PC-9 (cell line): ENCODE results near the gene ABLIM2. TPM values are rescaled to one million over a fixed set of nuclear protein-coding genes. Genes with fewer than 3 reads are reported as not detected.

Source experiments
- BruUV-seq: library from RNA; stranded (reverse); fragments of 400-500 nt; replicated peaks from 2 replicates; lab custom pipeline; 2021; lab: Mats Ljungman, UMichigan
- CTCF ChIA-PET: fragments of 300-600 bp; sonication (Branson Sonifier 250); formaldehyde crosslinking; loops from one replicate; lab custom pipeline; 2022; ENCODE audit warnings: antibody characterized with exemption; lab: Charles Lee
- POLR2A ChIA-PET: fragments of 300-600 bp; sonication (Branson Sonifier 250); formaldehyde crosslinking; loops from one replicate; lab custom pipeline; 2022; ENCODE audit warnings: antibody characterized with exemption; ENCODE audit not compliant: unreplicated experiment; lab: Charles Lee
- DNase-seq, 2 experiments: peaks; one replicate each; pipeline versions ENCODE4 v3.0.0 to v3.0.0-alpha.2; 2015 to 2022; ENCODE audit warnings: mixed read lengths in 1 of 2
- H2AFZ ChIP-seq: fragments of 200-600 bp; sonication (generic); 2 replicates; pipeline ENCODE4 v1.8.1; 2017; ENCODE audit warnings: antibody characterized with exemption
- H3F3A ChIP-seq: fragments of 200-600 bp; sonication (generic); 2 replicates; pipeline ENCODE4 v1.8.1; 2017; ENCODE audit warnings: antibody characterized with exemption, mild to moderate bottlenecking, low read depth; ENCODE audit not compliant: insufficient read depth
- H3K27ac ChIP-seq: fragments of 200-600 bp; sonication (generic); 2 replicates; pipeline ENCODE4 v1.6.1; 2016; ENCODE audit warnings: mixed run types
- H3K27me3 ChIP-seq: fragments of 200-600 bp; sonication (generic); 2 replicates; pipeline ENCODE4 v1.6.1; 2016; ENCODE audit warnings: low read depth, mixed run types; ENCODE audit not compliant: insufficient read depth
- H3K36me3 ChIP-seq: fragments of 200-600 bp; sonication (generic); 2 replicates; pipeline ENCODE4 v1.6.1; 2016; ENCODE audit warnings: low read depth, mixed run types
- H3K4me1 ChIP-seq: fragments of 200-600 bp; sonication (generic); replicated peaks from 2 replicates; pipeline ENCODE4 v1.6.1; 2016; ENCODE audit warnings: mixed run types; ENCODE audit not compliant: insufficient read depth
- H3K4me2 ChIP-seq: fragments of 200-600 bp; sonication (generic); 2 replicates; pipeline ENCODE4 v1.6.1; 2017; ENCODE audit warnings: mixed run types
- H3K4me3 ChIP-seq: fragments of 200-600 bp; sonication (generic); 2 replicates; pipeline ENCODE4 v1.6.1; 2016; ENCODE audit warnings: mixed run types
- H3K79me2 ChIP-seq: fragments of 200-600 bp; sonication (generic); 2 replicates; pipeline ENCODE4 v1.6.1; 2017; ENCODE audit warnings: low read depth, mixed run types
- H3K9me2 ChIP-seq: fragments of 200-600 bp; sonication (generic); 2 replicates; pipeline ENCODE4 v1.8.1; 2017; ENCODE audit warnings: mild to moderate bottlenecking; ENCODE audit not compliant: insufficient read depth
- H3K9me3 ChIP-seq: fragments of 200-600 bp; sonication (generic); 2 replicates; pipeline ENCODE4 v1.8.1; 2016; ENCODE audit warnings: low read depth; ENCODE audit not compliant: insufficient read depth
- H4K20me1 ChIP-seq: fragments of 200-600 bp; sonication (generic); 2 replicates; pipeline ENCODE4 v1.8.1; 2017; ENCODE audit not compliant: insufficient read depth
- EZH2 ChIP-seq: fragments of 200-600 bp; sonication (generic); IDR thresholded peaks from 2 replicates; pipeline ENCODE4 v1.8.0; 2017; ENCODE audit warnings: antibody characterized with exemption, low read depth
- intact Hi-C: fragments of 100-400 bp; cut with micrococcal nuclease; formaldehyde crosslinking; loops from one replicate; pipeline ENCODE4 v1.10.0; 2022; ENCODE audit not compliant: unreplicated experiment
- total RNA-seq: library from RNA; stranded (reverse); gene quantifications from 2 replicates; pipeline ENCODE4 v1.2.3, GENCODE V29; 2021
- TF ChIP-seq, protein P1 (sequence below): fragments of 200-600 bp; sonication (generic); conservative IDR thresholded peaks from 2 replicates; pipeline ENCODE4 v1.6.1; 2017; ENCODE audit warnings: mixed run types, antibody characterized with exemption, mild to moderate bottlenecking, moderate library complexity

Gene ABLIM2
- total RNA-seq, 1 experiment from 2014 or later, result 1.6 TPM

GRCh38 chr4:8191136-8191747, 32.6 kb upstream of the ABLIM2 start:
- intact Hi-C loops, result no loop called here
- peak overlapping the region; percentile 60 for H3K4me2 ChIP-seq
- no peaks in the 10 kb centered on the region; the same call in 1 of the 2 replicates for H3F3A ChIP-seq
- no peaks in the 10 kb centered on the region for H3K9me3 ChIP-seq
- peak; percentile 55 to 66 for DNase-seq
- peak overlapping the region; percentile 59 for H3K27ac ChIP-seq
- no peaks in the 10 kb centered on the region for H3K9me2 ChIP-seq
- no peaks in the 10 kb centered on the region for H4K20me1 ChIP-seq
- peak overlapping the region; percentile 72; the same call in 1 of the 2 replicates for H2AFZ ChIP-seq
- H3K36me3 ChIP-seq, result no peaks in the 10 kb centered on the region
- ChIA-PET POLR2A (interaction anchor here (0.7 kb wide), 1 partner anchor 197 kb away, joined by 4 read pairs; no protein-coding TSS in a partner anchor), CTCF (interaction anchor here (0.5 kb wide), 1 partner anchor 541 kb away, joined by 6 read pairs; no protein-coding TSS in a partner anchor)
- peaks cover 37% of the 10 kb centered on the region for H3K4me1 ChIP-seq
- H3K27me3 ChIP-seq, result no peaks in the 10 kb centered on the region
- no TSS peak for BruUV-seq
- no peak overlapping the region for H3K4me3 ChIP-seq
- no peaks in the 10 kb centered on the region for H3K79me2 ChIP-seq
- no peak for TF ChIP-seq EZH2
- TF ChIP-seq, protein P1, sequence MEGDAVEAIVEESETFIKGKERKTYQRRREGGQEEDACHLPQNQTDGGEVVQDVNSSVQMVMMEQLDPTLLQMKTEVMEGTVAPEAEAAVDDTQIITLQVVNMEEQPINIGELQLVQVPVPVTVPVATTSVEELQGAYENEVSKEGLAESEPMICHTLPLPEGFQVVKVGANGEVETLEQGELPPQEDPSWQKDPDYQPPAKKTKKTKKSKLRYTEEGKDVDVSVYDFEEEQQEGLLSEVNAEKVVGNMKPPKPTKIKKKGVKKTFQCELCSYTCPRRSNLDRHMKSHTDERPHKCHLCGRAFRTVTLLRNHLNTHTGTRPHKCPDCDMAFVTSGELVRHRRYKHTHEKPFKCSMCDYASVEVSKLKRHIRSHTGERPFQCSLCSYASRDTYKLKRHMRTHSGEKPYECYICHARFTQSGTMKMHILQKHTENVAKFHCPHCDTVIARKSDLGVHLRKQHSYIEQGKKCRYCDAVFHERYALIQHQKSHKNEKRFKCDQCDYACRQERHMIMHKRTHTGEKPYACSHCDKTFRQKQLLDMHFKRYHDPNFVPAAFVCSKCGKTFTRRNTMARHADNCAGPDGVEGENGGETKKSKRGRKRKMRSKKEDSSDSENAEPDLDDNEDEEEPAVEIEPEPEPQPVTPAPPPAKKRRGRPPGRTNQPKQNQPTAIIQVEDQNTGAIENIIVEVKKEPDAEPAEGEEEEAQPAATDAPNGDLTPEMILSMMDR, result no peak

- no peak for DNase-seq
- BruUV-seq, result no TSS peak
- H3K9me3 ChIP-seq, result no peaks in the 10 kb centered on the region
- CTCF ChIA-PET, result no interaction called here
- no peaks in the 10 kb centered on the region for H3K36me3 ChIP-seq
- POLR2A ChIA-PET, result no interaction called here
- TF ChIP-seq EZH2, result no peak
- TF ChIP-seq, protein P1, result no peak
- H2AFZ ChIP-seq, result no peak overlapping the region
- no peak overlapping the region for H3K27ac ChIP-seq
- H3K4me2 ChIP-seq, result no peak overlapping the region
- no peaks in the 10 kb centered on the region for H3K27me3 ChIP-seq
- peaks cover 26% of the 10 kb centered on the region for H3K4me1 ChIP-seq
- no peaks in the 10 kb centered on the region for H3K79me2 ChIP-seq
- intact Hi-C loops, result no loop called here
- H3F3A ChIP-seq, result no peaks in the 10 kb centered on the region; the same call in 1 of the 2 replicates
- no peaks in the 10 kb centered on the region for H3K9me2 ChIP-seq
- H3K4me3 ChIP-seq, result no peak overlapping the region
- no peaks in the 10 kb centered on the region for H4K20me1 ChIP-seq
These were observed 31.2 kb upstream of the ABLIM2 start for GRCh38 chr4:8189551-8190466.

DNA sequence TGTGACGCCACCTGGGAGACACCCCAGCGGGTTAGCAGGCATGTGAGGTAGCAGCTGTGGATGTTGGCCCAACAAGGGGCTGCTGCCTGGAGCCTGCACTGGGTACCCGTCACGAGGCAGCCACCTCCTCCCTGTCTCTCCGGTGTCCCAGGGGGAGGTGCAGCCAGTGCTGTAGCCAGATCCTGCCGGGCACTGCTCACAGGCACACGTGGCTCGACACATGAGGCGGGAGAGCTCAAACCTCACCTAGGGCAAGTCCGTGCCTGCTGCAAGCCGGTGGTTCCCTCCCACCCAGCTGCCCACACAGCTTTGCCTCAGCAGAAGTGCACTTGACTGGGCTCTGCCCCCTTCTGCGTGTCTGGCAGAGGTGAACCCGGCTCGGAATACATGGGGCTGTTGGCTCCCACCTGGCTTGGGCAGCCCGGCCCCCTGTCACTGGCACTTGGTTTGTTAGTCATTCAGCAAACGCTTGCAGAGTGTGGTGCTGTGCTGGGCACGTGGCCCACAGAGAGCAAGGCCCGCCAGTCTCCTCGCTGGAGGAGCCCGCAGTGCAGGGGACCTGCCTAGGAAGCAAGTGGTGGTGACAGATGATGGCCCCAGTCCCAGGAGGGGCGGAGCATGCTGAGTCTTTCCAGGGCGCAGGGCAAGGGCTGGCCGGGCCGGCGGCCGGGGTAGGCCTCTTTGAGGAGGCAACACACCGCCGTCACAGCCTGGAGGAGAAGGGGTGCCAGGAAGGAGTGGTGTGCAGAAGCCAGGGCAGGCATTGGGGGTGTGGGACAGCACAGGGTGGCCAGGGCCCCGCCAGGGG, 30.3 kb upstream of the ABLIM2 start:
- no peak for TF ChIP-seq EZH2
- TF ChIP-seq, protein P1, result no peak
- H3K4me2 ChIP-seq, result no peak overlapping the region
- no peaks in the 10 kb centered on the region for H4K20me1 ChIP-seq
- no peaks in the 10 kb centered on the region for H3K79me2 ChIP-seq
- CTCF ChIA-PET, result no interaction called here
- H3K27ac ChIP-seq, result no peak overlapping the region
- no peaks in the 10 kb centered on the region for H3K27me3 ChIP-seq
- no peak overlapping the region for H2AFZ ChIP-seq
- no peak overlapping the region for H3K4me3 ChIP-seq
- peaks cover 4% of the 10 kb centered on the region for H3F3A ChIP-seq
- BruUV-seq, result no TSS peak
- H3K9me2 ChIP-seq, result no peaks in the 10 kb centered on the region
- no peaks in the 10 kb centered on the region for H3K36me3 ChIP-seq
- peak in 1 of 2 experiments; percentile 39 for DNase-seq
- POLR2A ChIA-PET, result no interaction called here
- H3K9me3 ChIP-seq, result no peaks in the 10 kb centered on the region
- intact Hi-C loops, result no loop called here
- H3K4me1 ChIP-seq, result peaks cover 24% of the 10 kb centered on the region
